SK-N-SH treated with all-trans-retinoic acid at 6 μM for 48 hours (cell line): ENCODE data around the gene MFSD6.

ENCODE experiments used
- ATAC-seq: fragments of 200-7000 bp; cut with Tn5 transposase; 3 replicates; pipeline ENCODE4 v1.9.1; 2020; ENCODE audit warnings: mild to moderate bottlenecking, moderate library complexity
- ARNTL ChIP-seq: fragments of 450-650 bp; formaldehyde crosslinking; IDR thresholded peaks from 2 replicates; pipeline ENCODE4 v1.5.0; 2020; ENCODE audit warnings: low read depth, mild to moderate bottlenecking, moderate library complexity, borderline replicate concordance
- BACH2 ChIP-seq: fragments of 250-450 bp; sonication (Bioruptor Pico); IDR thresholded peaks from 2 replicates; pipeline ENCODE4 v1.9.0; 2021; ENCODE audit warnings: mild to moderate bottlenecking, borderline replicate concordance
- CSDC2 ChIP-seq: fragments of 250-450 bp; sonication (Bioruptor Pico); IDR thresholded peaks from 2 replicates; pipeline ENCODE4 v1.5.0; 2020; ENCODE audit warnings: mild to moderate bottlenecking, moderate library complexity
- CSRNP3 ChIP-seq: fragments of 250-450 bp; sonication (Bioruptor Pico); IDR thresholded peaks from 2 replicates; pipeline ENCODE4 v1.5.1; 2021; ENCODE audit warnings: mild to moderate bottlenecking, moderate library complexity
- ESRRG ChIP-seq: fragments of 250-450 bp; sonication (Bioruptor Pico); IDR thresholded peaks from 2 replicates; pipeline ENCODE4 v1.6.1; 2021; ENCODE audit warnings: mild to moderate bottlenecking
- GLIS3 ChIP-seq: fragments of 250-450 bp; sonication (Bioruptor Pico); IDR thresholded peaks from 2 replicates; pipeline ENCODE4 v1.5.0; 2020; ENCODE audit warnings: mild to moderate bottlenecking, moderate library complexity
- ISL1 ChIP-seq: fragments of 250-450 bp; sonication (Bioruptor Pico); IDR thresholded peaks from 2 replicates; pipeline ENCODE4 v2.1.2; 2022; ENCODE audit warnings: mild to moderate bottlenecking, moderate library complexity
- PATZ1 ChIP-seq: fragments of 250-450 bp; sonication (Bioruptor Pico); IDR thresholded peaks from 2 replicates; pipeline ENCODE4 v1.8.0; 2020; ENCODE audit warnings: mild to moderate bottlenecking, moderate library complexity, borderline replicate concordance
- RARB ChIP-seq: fragments of 250-450 bp; sonication (Bioruptor Pico); IDR thresholded peaks from 2 replicates; pipeline ENCODE4 v1.8.0; 2021; ENCODE audit warnings: mild to moderate bottlenecking, moderate library complexity
- SNAI2 ChIP-seq: fragments of 250-450 bp; sonication (Bioruptor Pico); IDR thresholded peaks from 2 replicates; pipeline ENCODE4 v1.5.0; 2020; ENCODE audit warnings: mild to moderate bottlenecking, moderate library complexity
- TOX ChIP-seq: fragments of 250-450 bp; sonication (Bioruptor Pico); IDR thresholded peaks from 2 replicates; pipeline ENCODE4 v1.8.0; 2021; ENCODE audit warnings: mild to moderate bottlenecking, moderate library complexity, borderline replicate concordance
- ZC3H10 ChIP-seq: fragments of 250-450 bp; sonication (Bioruptor Pico); IDR thresholded peaks from 2 replicates; pipeline ENCODE4 v1.5.1; 2021; ENCODE audit warnings: mild to moderate bottlenecking, moderate library complexity
- ZFP3 ChIP-seq: fragments of 250-450 bp; sonication (Bioruptor Pico); IDR thresholded peaks from 2 replicates; pipeline ENCODE4 v1.5.0; 2020; ENCODE audit warnings: mild to moderate bottlenecking, moderate library complexity
- ZFP30 ChIP-seq: fragments of 450-650 bp; formaldehyde crosslinking; IDR thresholded peaks from 2 replicates; pipeline ENCODE4 v1.5.0; 2022; ENCODE audit warnings: mild to moderate bottlenecking, moderate library complexity
- ZNF70 ChIP-seq: fragments of 450-650 bp; formaldehyde crosslinking; IDR thresholded peaks from 2 replicates; pipeline ENCODE4 v1.5.0; 2020; ENCODE audit warnings: mild to moderate bottlenecking, moderate library complexity
- ZNF8 ChIP-seq: fragments of 450-650 bp; formaldehyde crosslinking; IDR thresholded peaks from 2 replicates; pipeline ENCODE4 v1.5.0; 2020; ENCODE audit warnings: mild to moderate bottlenecking, moderate library complexity
- TF ChIP-seq, protein P1 (sequence below): fragments of 250-450 bp; sonication (Bioruptor Pico); IDR thresholded peaks from 2 replicates; pipeline ENCODE4 v1.8.0; 2021; ENCODE audit warnings: low read depth, mild to moderate bottlenecking, moderate library complexity, borderline replicate concordance
- TF ChIP-seq, protein P2 (sequence below): fragments of 250-450 bp; sonication (Bioruptor Pico); IDR thresholded peaks from 2 replicates; pipeline ENCODE4 v1.5.1; 2020; ENCODE audit warnings: low read depth, mild to moderate bottlenecking, moderate library complexity
- TF ChIP-seq, protein P3 (sequence below): fragments of 250-450 bp; sonication (Bioruptor Pico); IDR thresholded peaks from 2 replicates; pipeline ENCODE4 v1.5.0; 2020; ENCODE audit warnings: mild to moderate bottlenecking, moderate library complexity

The MFSD6 gene

DNA sequence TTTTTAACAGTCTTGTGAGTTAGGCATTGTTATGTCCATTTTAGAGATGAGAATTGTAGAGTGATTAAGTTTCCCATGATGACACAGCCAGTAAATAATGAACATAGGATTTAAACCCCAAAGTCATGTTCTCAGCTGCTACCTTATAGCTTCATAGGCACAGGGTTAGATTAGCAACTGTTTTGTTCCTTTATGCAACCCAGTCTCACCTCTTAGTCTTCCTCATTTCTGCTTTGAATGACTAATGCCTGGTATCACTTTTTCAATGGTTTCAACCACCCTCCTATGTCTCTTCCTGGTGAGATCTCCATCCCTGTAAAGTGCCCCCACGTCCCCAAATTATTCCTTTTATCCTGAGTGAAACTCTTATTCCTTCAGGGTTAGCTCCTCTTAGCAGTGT, 44.3 kb downstream of the MFSD6 start:
- no peak for TF ChIP-seq TOX (CRISPR knock-in tag)
- TF ChIP-seq ESRRG: no peak
- TF ChIP-seq, protein P1, sequence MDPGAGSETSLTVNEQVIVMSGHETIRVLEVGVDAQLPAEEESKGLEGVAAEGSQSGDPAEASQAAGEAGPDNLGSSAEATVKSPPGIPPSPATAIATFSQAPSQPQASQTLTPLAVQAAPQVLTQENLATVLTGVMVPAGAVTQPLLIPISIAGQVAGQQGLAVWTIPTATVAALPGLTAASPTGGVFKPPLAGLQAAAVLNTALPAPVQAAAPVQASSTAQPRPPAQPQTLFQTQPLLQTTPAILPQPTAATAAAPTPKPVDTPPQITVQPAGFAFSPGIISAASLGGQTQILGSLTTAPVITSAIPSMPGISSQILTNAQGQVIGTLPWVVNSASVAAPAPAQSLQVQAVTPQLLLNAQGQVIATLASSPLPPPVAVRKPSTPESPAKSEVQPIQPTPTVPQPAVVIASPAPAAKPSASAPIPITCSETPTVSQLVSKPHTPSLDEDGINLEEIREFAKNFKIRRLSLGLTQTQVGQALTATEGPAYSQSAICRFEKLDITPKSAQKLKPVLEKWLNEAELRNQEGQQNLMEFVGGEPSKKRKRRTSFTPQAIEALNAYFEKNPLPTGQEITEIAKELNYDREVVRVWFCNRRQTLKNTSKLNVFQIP (CRISPR knock-in tag): no peak
- no peak for TF ChIP-seq ZFP3 (CRISPR knock-in tag)
- no peak for TF ChIP-seq ZNF70 (CRISPR knock-in tag)
- TF ChIP-seq RARB (CRISPR knock-in tag): no peak
- no peak for TF ChIP-seq CSRNP3 (CRISPR knock-in tag)
- no peak for TF ChIP-seq BACH2 (CRISPR knock-in tag)
- TF ChIP-seq PATZ1: no peak
- TF ChIP-seq, protein P2, sequence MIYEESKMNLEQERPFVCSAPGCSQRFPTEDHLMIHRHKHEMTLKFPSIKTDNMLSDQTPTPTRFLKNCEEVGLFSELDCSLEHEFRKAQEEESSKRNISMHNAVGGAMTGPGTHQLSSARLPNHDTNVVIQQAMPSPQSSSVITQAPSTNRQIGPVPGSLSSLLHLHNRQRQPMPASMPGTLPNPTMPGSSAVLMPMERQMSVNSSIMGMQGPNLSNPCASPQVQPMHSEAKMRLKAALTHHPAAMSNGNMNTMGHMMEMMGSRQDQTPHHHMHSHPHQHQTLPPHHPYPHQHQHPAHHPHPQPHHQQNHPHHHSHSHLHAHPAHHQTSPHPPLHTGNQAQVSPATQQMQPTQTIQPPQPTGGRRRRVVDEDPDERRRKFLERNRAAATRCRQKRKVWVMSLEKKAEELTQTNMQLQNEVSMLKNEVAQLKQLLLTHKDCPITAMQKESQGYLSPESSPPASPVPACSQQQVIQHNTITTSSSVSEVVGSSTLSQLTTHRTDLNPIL (CRISPR knock-in tag): no peak
- TF ChIP-seq ARNTL: no peak

DNA sequence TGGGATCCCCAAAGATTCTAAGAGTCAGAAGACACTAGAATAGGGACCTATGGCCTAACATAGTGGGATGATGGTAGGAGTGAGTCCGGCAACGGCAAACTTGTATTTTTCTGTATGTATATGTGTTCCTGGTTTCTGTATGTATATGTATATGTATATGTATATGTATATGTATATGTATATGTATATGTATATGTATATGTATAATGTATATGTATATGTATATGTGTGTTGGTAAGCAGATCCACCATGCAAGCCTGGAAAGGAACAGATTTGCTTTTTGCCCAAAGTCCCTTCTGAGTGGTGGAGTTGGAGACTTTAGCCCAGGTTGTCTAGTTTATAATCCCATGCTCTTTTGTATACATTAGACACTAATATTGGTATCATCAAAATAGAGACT, 46.6 kb downstream of the MFSD6 start:
- TF ChIP-seq CSRNP3 (CRISPR knock-in tag) (no peak), ISL1 (CRISPR knock-in tag) (no peak), GLIS3 (no peak), TOX (CRISPR knock-in tag) (no peak), ZNF8 (CRISPR knock-in tag) (no peak), ZNF70 (CRISPR knock-in tag) (no peak), PATZ1 (no peak), SNAI2 (CRISPR knock-in tag) (no peak), ESRRG (no peak), RARB (CRISPR knock-in tag) (no peak), ZC3H10 (CRISPR knock-in tag) (no peak), CSDC2 (CRISPR knock-in tag) (no peak), ZFP30 (CRISPR knock-in tag) (no peak)
- TF ChIP-seq, protein P1 (CRISPR knock-in tag): no peak
- TF ChIP-seq, protein P2 (CRISPR knock-in tag): no peak
- TF ChIP-seq, protein P3, sequence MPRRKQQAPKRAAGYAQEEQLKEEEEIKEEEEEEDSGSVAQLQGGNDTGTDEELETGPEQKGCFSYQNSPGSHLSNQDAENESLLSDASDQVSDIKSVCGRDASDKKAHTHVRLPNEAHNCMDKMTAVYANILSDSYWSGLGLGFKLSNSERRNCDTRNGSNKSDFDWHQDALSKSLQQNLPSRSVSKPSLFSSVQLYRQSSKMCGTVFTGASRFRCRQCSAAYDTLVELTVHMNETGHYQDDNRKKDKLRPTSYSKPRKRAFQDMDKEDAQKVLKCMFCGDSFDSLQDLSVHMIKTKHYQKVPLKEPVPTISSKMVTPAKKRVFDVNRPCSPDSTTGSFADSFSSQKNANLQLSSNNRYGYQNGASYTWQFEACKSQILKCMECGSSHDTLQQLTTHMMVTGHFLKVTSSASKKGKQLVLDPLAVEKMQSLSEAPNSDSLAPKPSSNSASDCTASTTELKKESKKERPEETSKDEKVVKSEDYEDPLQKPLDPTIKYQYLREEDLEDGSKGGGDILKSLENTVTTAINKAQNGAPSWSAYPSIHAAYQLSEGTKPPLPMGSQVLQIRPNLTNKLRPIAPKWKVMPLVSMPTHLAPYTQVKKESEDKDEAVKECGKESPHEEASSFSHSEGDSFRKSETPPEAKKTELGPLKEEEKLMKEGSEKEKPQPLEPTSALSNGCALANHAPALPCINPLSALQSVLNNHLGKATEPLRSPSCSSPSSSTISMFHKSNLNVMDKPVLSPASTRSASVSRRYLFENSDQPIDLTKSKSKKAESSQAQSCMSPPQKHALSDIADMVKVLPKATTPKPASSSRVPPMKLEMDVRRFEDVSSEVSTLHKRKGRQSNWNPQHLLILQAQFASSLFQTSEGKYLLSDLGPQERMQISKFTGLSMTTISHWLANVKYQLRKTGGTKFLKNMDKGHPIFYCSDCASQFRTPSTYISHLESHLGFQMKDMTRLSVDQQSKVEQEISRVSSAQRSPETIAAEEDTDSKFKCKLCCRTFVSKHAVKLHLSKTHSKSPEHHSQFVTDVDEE (CRISPR knock-in tag): no peak
- no peak for ATAC-seq

More for the DNA sequence above, 44.3 kb downstream of the MFSD6 start:
- no peak for ATAC-seq
